ENCODE measurements around the gene TCP11L2.

TCP11L2 gene

DNA sequence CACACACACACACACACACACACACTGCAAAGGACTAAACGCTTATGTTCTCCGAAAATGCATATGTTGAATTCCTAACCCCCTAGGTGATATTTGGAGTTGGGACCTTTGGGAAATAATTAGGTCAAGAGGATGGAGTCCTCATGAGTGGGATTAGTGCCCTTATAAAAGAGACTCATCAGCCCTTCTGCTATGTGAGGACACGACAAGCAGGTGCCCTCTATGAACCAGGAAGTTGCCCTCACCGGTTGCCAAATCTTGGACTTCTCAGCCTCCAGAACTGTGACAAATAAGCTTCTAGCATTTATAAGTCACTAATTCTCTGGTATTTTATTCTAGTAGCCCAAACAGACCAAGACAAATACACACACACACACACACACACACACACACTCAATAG lies 20.7 kb upstream of the TCP11L2 start:
- no peak overlapping the region for H3K27ac ChIP-seq (ENCODE audit: extremely low read depth, low read depth, low read length)
- POLR2A ChIA-PET = interaction anchor here (1.0 kb wide), 1 partner anchor 58 kb away, joined by 3 read pairs; no protein-coding TSS in a partner anchor

DNA sequence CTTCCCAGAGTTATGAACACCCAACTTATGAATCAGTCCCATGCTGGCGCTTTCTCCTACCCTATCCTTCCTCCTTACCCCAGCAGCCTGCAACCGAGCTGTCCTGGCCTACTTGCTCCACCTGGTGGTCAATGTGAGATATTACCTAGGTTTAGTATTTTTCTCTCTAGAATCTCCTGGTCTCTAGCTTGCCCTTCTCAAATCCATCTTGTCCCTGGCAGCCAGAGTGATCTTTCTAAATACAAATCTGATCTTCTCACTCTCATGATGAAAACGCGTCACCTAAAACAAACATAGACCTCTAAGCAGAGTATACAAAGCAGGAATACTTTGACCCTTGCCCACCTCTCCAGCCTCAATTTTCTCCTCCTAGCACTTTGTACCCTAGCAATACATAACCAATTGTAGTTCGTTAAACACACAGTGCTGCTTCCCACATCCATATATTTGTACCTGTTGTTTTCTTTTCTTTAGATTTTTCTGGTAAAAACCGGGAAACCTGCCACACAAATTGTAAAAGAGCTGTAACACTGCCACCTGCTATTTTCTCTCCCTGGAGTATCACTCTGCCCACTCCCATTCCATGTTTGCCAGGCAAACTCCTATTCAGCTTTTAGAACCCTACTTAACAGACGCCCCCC lies 20.0 kb upstream of the TCP11L2 start:
- CTCF ChIA-PET = interaction anchor here (0.6 to 9.9 kb wide), 33 partner anchors 9 to 1093 kb away, joined by 3 to 158 read pairs (median 4); partner anchors contain the start of gene POLR3B
- Histone ChIP-seq H3K27ac (ENCODE audit: extremely low read depth, low read depth, low read length) (no peak overlapping the region), H3K4me3 (ENCODE audit: low read depth, low read length) (no peak overlapping the region), H3K36me3 (ENCODE audit: control insufficient read depth in 2 of 2, insufficient read depth in 1 of 2, low read length in 2 of 2) (no peaks in the 10 kb centered on the region), H3K9me3 (ENCODE audit: control insufficient read depth, insufficient read depth, low read depth, low read length) (no peaks in the 10 kb centered on the region), H3K4me1 (ENCODE audit: control insufficient read depth, insufficient read depth, low read length) (peaks cover 3% of the 10 kb centered on the region)
- POLR2A ChIA-PET = interaction anchor here (1.0 kb wide), 2 partner anchors 56 to 59 kb away, joined by 3 to 4 read pairs; no protein-coding TSS in a partner anchor
- no peak for TF ChIP-seq ZNF837 (tag by site-specific recombination; IDR thresholded peaks at IDR 0.05)
- TF ChIP-seq ZNF660 (tag by site-specific recombination; IDR thresholded peaks at IDR 0.05) = peak; percentile 38; the same call in 1 of the 2 replicates
- TF ChIP-seq, protein P1, sequence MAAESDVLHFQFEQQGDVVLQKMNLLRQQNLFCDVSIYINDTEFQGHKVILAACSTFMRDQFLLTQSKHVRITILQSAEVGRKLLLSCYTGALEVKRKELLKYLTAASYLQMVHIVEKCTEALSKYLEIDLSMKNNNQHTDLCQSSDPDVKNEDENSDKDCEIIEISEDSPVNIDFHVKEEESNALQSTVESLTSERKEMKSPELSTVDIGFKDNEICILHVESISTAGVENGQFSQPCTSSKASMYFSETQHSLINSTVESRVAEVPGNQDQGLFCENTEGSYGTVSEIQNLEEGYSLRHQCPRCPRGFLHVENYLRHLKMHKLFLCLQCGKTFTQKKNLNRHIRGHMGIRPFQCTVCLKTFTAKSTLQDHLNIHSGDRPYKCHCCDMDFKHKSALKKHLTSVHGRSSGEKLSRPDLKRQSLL (tag by site-specific recombination; IDR thresholded peaks at IDR 0.05) = no peak
- TF ChIP-seq HOXA7 (CRISPR knock-in tag; IDR thresholded peaks at IDR 0.05; ENCODE audit: borderline replicate concordance) = no peak
- TF ChIP-seq ZNF302 (tag by site-specific recombination; IDR thresholded peaks at IDR 0.05; ENCODE audit: low read depth) = no peak
- TF ChIP-seq ZNF223 (tag by site-specific recombination; IDR thresholded peaks at IDR 0.05) = no peak
- no peak for TF ChIP-seq ZNF423 (tag by site-specific recombination; IDR thresholded peaks at IDR 0.05)
- TF ChIP-seq KLF1 (tag by site-specific recombination; IDR thresholded peaks at IDR 0.05) = no peak
- no peak for TF ChIP-seq ZFP37 (tag by site-specific recombination; IDR thresholded peaks at IDR 0.05)
- no peak for TF ChIP-seq ZNF214 (tag by site-specific recombination; IDR thresholded peaks at IDR 0.05; ENCODE audit: borderline replicate concordance)
- TF ChIP-seq ZNF248 (tag by site-specific recombination; IDR thresholded peaks at IDR 0.05) = no peak
- TF ChIP-seq, protein P2, sequence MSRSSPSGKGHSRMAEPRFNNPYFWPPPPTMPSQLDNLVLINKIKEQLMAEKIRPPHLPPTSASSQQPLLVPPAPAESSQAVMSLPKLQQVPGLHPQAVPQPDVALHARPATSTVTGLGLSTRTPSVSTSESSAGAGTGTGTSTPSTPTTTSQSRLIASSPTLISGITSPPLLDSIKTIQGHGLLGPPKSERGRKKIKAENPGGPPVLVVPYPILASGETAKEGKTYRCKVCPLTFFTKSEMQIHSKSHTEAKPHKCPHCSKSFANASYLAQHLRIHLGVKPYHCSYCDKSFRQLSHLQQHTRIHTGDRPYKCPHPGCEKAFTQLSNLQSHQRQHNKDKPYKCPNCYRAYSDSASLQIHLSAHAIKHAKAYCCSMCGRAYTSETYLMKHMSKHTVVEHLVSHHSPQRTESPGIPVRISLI (tag by site-specific recombination; IDR thresholded peaks at IDR 0.05) = no peak
- TF ChIP-seq ZNF529 (tag by site-specific recombination; IDR thresholded peaks at IDR 0.05; ENCODE audit: insufficient replicate concordance) = no peak
- no peak for TF ChIP-seq ZBTB48 (tag by site-specific recombination; IDR thresholded peaks at IDR 0.05)
- no peak for TF ChIP-seq ZNF510 (tag by site-specific recombination; IDR thresholded peaks at IDR 0.05; ENCODE audit: insufficient replicate concordance)
- TF ChIP-seq ZFP69B (tag by site-specific recombination; IDR thresholded peaks at IDR 0.05) = no peak
- TF ChIP-seq, protein P3, sequence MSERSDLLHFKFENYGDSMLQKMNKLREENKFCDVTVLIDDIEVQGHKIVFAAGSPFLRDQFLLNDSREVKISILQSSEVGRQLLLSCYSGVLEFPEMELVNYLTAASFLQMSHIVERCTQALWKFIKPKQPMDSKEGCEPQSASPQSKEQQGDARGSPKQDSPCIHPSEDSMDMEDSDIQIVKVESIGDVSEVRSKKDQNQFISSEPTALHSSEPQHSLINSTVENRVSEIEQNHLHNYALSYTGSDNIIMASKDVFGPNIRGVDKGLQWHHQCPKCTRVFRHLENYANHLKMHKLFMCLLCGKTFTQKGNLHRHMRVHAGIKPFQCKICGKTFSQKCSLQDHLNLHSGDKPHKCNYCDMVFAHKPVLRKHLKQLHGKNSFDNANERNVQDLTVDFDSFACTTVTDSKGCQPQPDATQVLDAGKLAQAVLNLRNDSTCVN (tag by site-specific recombination; optimal IDR thresholded peaks at IDR 0.05) = no peak
- TF ChIP-seq ZFP3 (tag by site-specific recombination; IDR thresholded peaks at IDR 0.05; ENCODE audit: low read depth) = peak; percentile 56; the same call in 1 of the 2 replicates
- no peak for TF ChIP-seq ZNF37A (tag by site-specific recombination; IDR thresholded peaks at IDR 0.05)
- no peak for TF ChIP-seq ZNF23 (tag by site-specific recombination; IDR thresholded peaks at IDR 0.05; ENCODE audit: borderline replicate concordance)
- 0 out of 2 replicates have a peak, but pooled peaks have one; percentile 31 for TF ChIP-seq SP7 (tag by site-specific recombination; IDR thresholded peaks at IDR 0.05)
- TF ChIP-seq HOXC10 (CRISPR knock-in tag; IDR thresholded peaks at IDR 0.05) = no peak
- TF ChIP-seq ZNF629 (tag by site-specific recombination; IDR thresholded peaks at IDR 0.05) = no peak
- TF ChIP-seq, protein P4, sequence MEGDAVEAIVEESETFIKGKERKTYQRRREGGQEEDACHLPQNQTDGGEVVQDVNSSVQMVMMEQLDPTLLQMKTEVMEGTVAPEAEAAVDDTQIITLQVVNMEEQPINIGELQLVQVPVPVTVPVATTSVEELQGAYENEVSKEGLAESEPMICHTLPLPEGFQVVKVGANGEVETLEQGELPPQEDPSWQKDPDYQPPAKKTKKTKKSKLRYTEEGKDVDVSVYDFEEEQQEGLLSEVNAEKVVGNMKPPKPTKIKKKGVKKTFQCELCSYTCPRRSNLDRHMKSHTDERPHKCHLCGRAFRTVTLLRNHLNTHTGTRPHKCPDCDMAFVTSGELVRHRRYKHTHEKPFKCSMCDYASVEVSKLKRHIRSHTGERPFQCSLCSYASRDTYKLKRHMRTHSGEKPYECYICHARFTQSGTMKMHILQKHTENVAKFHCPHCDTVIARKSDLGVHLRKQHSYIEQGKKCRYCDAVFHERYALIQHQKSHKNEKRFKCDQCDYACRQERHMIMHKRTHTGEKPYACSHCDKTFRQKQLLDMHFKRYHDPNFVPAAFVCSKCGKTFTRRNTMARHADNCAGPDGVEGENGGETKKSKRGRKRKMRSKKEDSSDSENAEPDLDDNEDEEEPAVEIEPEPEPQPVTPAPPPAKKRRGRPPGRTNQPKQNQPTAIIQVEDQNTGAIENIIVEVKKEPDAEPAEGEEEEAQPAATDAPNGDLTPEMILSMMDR (tag by site-specific recombination; IDR thresholded peaks at IDR 0.05) = peak; percentile 54; the same call in 1 of the 2 replicates

More for the DNA sequence above, 20.7 kb upstream of the TCP11L2 start:
- TF ChIP-seq, protein P5, sequence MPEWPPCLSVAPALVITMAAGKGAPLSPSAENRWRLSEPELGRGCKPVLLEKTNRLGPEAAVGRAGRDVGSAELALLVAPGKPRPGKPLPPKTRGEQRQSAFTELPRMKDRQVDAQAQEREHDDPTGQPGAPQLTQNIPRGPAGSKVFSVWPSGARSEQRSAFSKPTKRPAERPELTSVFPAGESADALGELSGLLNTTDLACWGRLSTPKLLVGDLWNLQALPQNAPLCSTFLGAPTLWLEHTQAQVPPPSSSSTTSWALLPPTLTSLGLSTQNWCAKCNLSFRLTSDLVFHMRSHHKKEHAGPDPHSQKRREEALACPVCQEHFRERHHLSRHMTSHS (tag by site-specific recombination; IDR thresholded peaks at IDR 0.05) = no peak
- TF ChIP-seq, protein P6, sequence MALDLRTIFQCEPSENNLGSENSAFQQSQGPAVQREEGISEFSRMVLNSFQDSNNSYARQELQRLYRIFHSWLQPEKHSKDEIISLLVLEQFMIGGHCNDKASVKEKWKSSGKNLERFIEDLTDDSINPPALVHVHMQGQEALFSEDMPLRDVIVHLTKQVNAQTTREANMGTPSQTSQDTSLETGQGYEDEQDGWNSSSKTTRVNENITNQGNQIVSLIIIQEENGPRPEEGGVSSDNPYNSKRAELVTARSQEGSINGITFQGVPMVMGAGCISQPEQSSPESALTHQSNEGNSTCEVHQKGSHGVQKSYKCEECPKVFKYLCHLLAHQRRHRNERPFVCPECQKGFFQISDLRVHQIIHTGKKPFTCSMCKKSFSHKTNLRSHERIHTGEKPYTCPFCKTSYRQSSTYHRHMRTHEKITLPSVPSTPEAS (tag by site-specific recombination; IDR thresholded peaks at IDR 0.05) = peak; percentile 21; the same call in 1 of the 2 replicates
- Histone ChIP-seq H3K4me3 (ENCODE audit: low read depth, low read length) (no peak overlapping the region), H3K9me3 (ENCODE audit: control insufficient read depth, insufficient read depth, low read depth, low read length) (no peaks in the 10 kb centered on the region), H3K4me1 (ENCODE audit: control insufficient read depth, insufficient read depth, low read length) (no peaks in the 10 kb centered on the region), H3K36me3 (ENCODE audit: control insufficient read depth in 2 of 2, insufficient read depth in 1 of 2, low read length in 2 of 2) (no peaks in the 10 kb centered on the region)
- CTCF ChIA-PET = interaction anchor here (0.6 to 9.9 kb wide), 21 partner anchors 9 to 144 kb away, joined by 3 to 158 read pairs (median 7); partner anchors contain the start of gene POLR3B
